ENCODE results near the gene SIRPB2.

DNA sequence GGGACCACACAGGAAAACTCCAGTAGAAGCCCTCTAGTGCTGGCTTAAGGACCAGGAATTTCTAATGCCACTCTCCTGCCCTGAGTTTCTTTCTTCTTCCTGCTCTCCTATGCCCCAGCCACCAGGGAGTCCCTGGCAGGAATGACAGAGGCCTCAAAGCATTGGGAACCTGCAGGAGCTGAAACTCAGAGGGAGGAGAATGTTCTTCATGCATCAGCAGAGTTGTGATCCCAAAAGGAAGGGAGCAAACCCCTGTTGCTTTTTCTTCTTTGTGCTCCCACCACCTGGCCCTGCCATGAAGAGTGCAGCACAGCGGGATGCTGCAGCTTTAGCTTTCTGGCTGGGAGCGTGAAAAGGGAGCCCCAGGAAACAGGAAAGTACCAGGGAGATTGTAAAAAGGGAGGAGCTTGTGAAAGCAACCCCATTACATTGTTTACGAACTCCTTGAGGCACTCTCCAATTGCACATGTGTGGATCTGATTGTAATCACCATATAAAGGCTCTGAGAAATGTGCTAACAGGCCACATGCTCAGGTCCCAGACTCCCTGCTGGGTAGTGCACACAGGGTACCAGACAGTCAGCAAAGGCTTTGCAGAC is 63.7 kb downstream of the SIRPB2 start:
- peak; percentile 62; the same call in 1 of the 2 replicates for TF ChIP-seq FOXM1 (IDR thresholded peaks at IDR 0.05; ENCODE audit: borderline replicate concordance, low read depth)
- TF ChIP-seq EP300 (IDR thresholded peaks at IDR 0.05; ENCODE audit: borderline replicate concordance) = peak; percentile 66; the same call in 1 of the 2 replicates
- no peak for TF ChIP-seq RAD21 (IDR thresholded peaks at IDR 0.05; ENCODE audit: low read depth)
- TF ChIP-seq, protein P1, sequence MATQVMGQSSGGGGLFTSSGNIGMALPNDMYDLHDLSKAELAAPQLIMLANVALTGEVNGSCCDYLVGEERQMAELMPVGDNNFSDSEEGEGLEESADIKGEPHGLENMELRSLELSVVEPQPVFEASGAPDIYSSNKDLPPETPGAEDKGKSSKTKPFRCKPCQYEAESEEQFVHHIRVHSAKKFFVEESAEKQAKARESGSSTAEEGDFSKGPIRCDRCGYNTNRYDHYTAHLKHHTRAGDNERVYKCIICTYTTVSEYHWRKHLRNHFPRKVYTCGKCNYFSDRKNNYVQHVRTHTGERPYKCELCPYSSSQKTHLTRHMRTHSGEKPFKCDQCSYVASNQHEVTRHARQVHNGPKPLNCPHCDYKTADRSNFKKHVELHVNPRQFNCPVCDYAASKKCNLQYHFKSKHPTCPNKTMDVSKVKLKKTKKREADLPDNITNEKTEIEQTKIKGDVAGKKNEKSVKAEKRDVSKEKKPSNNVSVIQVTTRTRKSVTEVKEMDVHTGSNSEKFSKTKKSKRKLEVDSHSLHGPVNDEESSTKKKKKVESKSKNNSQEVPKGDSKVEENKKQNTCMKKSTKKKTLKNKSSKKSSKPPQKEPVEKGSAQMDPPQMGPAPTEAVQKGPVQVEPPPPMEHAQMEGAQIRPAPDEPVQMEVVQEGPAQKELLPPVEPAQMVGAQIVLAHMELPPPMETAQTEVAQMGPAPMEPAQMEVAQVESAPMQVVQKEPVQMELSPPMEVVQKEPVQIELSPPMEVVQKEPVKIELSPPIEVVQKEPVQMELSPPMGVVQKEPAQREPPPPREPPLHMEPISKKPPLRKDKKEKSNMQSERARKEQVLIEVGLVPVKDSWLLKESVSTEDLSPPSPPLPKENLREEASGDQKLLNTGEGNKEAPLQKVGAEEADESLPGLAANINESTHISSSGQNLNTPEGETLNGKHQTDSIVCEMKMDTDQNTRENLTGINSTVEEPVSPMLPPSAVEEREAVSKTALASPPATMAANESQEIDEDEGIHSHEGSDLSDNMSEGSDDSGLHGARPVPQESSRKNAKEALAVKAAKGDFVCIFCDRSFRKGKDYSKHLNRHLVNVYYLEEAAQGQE (IDR thresholded peaks at IDR 0.05; ENCODE audit: low read depth) = no peak
- TF ChIP-seq, protein P2, sequence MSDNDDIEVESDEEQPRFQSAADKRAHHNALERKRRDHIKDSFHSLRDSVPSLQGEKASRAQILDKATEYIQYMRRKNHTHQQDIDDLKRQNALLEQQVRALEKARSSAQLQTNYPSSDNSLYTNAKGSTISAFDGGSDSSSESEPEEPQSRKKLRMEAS (IDR thresholded peaks at IDR 0.05) = peak; percentile 76
- TF ChIP-seq TAF1 (IDR thresholded peaks at IDR 0.05; ENCODE audit: low read depth) = no peak
- TF ChIP-seq CREB1 (IDR thresholded peaks at IDR 0.05; ENCODE audit: low read depth) = no peak
- no peak; the same call in 1 of the 2 replicates for TF ChIP-seq CEBPB (IDR thresholded peaks at IDR 0.05)
- no peak for TF ChIP-seq ZBTB7A (IDR thresholded peaks at IDR 0.05; ENCODE audit: low read depth)
- peak; percentile 43 for TF ChIP-seq TEAD4 (IDR thresholded peaks at IDR 0.05)
- no peak for TF ChIP-seq YY1 (IDR thresholded peaks at IDR 0.05; ENCODE audit: low read depth)
- TF ChIP-seq NFIC (IDR thresholded peaks at IDR 0.05) = 0 out of 2 replicates have a peak, but pooled peaks have one; percentile 26

All from Ishikawa (cell line).